ENCODE data around the gene KCNB1.

- TF ChIP-seq MAX (IDR thresholded peaks at IDR 0.05) (no peak), CTCF (IDR thresholded peaks at IDR 0.05; ENCODE audit: low read depth, low read length, missing input control) (no peak), RAD21 (IDR thresholded peaks at IDR 0.05) (peak; percentile 13 to 24), ZBTB33 (IDR thresholded peaks at IDR 0.05) (no peak)
Measured at GRCh38 chr20:49482621-49483017, at the start of gene KCNB1.
